Stomach (tissue), 9 donors: ENCODE data around the gene NCAM1. TPM values are rescaled to one million over a fixed set of nuclear protein-coding genes. Genes with fewer than 3 reads are reported as not detected.

Experiments
- DNase-seq, 2 donors: peaks; one replicate each; pipeline versions ENCODE4 v3.0.0 to v3.0.0-alpha.2; 2013 to 2019
- H3K27ac ChIP-seq, 5 donors: fragments of 200-600 bp in 4 of 5; sonication (generic) in 4 of 5; one replicate each; pipeline ENCODE4 v1.5.1; 2013 to 2019; ENCODE audit warnings: mild to moderate bottlenecking in 1 of 5, moderate library complexity in 1 of 5
- H3K27me3 ChIP-seq, 3 donors: fragments of 200-600 bp; sonication (generic); one replicate each; pipeline ENCODE4 v1.5.1; 2017 to 2019; ENCODE audit warnings: mixed run types in 1 of 3
- H3K36me3 ChIP-seq, 4 donors: fragments of 200-600 bp; sonication (generic); 1 replicate in 3 of 4; 2 replicates in 1 of 4; pipeline ENCODE4 v1.5.1; 2016 to 2019
- H3K4me1 ChIP-seq, 4 donors: fragments of 200-600 bp; sonication (generic); one replicate each; pipeline ENCODE4 v1.5.1; 2016 to 2019
- H3K4me3 ChIP-seq, 4 donors: fragments of 200-600 bp; sonication (generic) in 3 of 4; one replicate each; pipeline ENCODE4 v1.5.1; 2016 to 2019; ENCODE audit warnings: mild to moderate bottlenecking in 1 of 4
- H3K9me3 ChIP-seq, 4 donors: fragments of 200-600 bp; sonication (generic); one replicate each; pipeline ENCODE4 v1.5.1; 2016 to 2019
- CTCF ChIP-seq, 7 experiments: fragments of 450-650 bp in 4 of 7; fragments of 200-600 bp in 3 of 7; sonication (generic) in 3 of 7; IDR thresholded peaks; one replicate each; pipeline ENCODE4 v1.5.1; 2016 to 2019; ENCODE audit warnings: antibody characterized with exemption in 7 of 7, control low read depth in 2 of 7, mild to moderate bottlenecking in 1 of 7
- EP300 ChIP-seq: sonication (generic); formaldehyde crosslinking; IDR thresholded peaks from one replicate; pipeline ENCODE4 v1.6.1; 2017; ENCODE audit warnings: antibody characterized with exemption
- POLR2A ChIP-seq, 4 donors: fragments of 450-650 bp; IDR thresholded peaks; one replicate each; pipeline ENCODE4 v1.6.1; 2016; ENCODE audit warnings: antibody characterized with exemption in 4 of 4, control low read depth in 2 of 4, mild to moderate bottlenecking in 1 of 4, moderate library complexity in 1 of 4
- POLR2AphosphoS5 ChIP-seq, 3 donors: sonication (generic); formaldehyde crosslinking; IDR thresholded peaks; one replicate each; pipeline ENCODE4 v1.6.1; 2016; ENCODE audit warnings: antibody characterized with exemption in 3 of 3
- WGBS, 5 donors: extraction: QIAGEN DNeasy Blood & Tissue Kit in 3 of 5; methylation state at CpG; one replicate each; pipeline versions ENCODE4 v1.1.5 to v1.1.7; 2013 to 2018; 5-methylcytosine and 5-hydroxymethylcytosine counted together
- intact Hi-C: fragments of 100-400 bp; cut with DNase I; formaldehyde crosslinking; loops from one replicate; pipeline ENCODE4 v1.15.1; 2023; ENCODE audit warnings: low total_unique reads
- polyA plus RNA-seq, 3 donors: library from polyadenylated mRNA; stranded (reverse); fragments of 200-250 nt; gene quantifications; one replicate each; pipeline ENCODE4 v1.2.3, GENCODE V29; 2013
- total RNA-seq, 5 donors: library from RNA; depleted of rRNA; stranded (reverse); fragments of >200 nt; gene quantifications; one replicate each; pipeline versions ENCODE4 v1.1.0 to v1.2.3, GENCODE V29; 2014 to 2016
- donor health status: healthy with polysubstance abuse.
- donor health status: Bipolar disorder and iron deficiency.
- donor health status: healthy.

Gene NCAM1
- total and polyA plus RNA-seq, 8 donors = 5.7 to 84.8 (median 28.9) TPM

- peaks cover 0 to 4% (median 0%) of the 10 kb centered on the region in 4 donors for H3K4me1 ChIP-seq
- intact Hi-C loops = no loop called here
- no peak overlapping the region for H3K4me3 ChIP-seq
- DNase-seq = no peak
- WGBS, 5 donors = 76 to 79% (median 77%) methylated on average over 3 of the region's 3 CpGs
- no peaks in the 10 kb centered on the region for H3K27me3 ChIP-seq
- TF ChIP-seq CTCF (IDR thresholded peaks at IDR 0.05) (no peak), POLR2A (IDR thresholded peaks at IDR 0.05) (no peak), POLR2AphosphoS5 (IDR thresholded peaks at IDR 0.05) (no peak), EP300 (no peak)
- H3K36me3 ChIP-seq = no peaks in the 10 kb centered on the region
- H3K27ac ChIP-seq = no peak overlapping the region
- H3K9me3 ChIP-seq = no peaks in the 10 kb centered on the region
These were observed 65.6 kb downstream of the NCAM1 start for GRCh38 chr11:113026778-113027177.

- intact Hi-C loops = no loop called here
- Histone ChIP-seq H3K9me3 (no peaks in the 10 kb centered on the region), H3K27me3 (no peaks in the 10 kb centered on the region), H3K36me3 (no peaks in the 10 kb centered on the region), H3K4me1 (no peaks in the 10 kb centered on the region), H3K27ac (no peak overlapping the region), H3K4me3 (no peak overlapping the region)
- TF ChIP-seq POLR2A (IDR thresholded peaks at IDR 0.05) = no peak
- no peak for TF ChIP-seq POLR2AphosphoS5 (IDR thresholded peaks at IDR 0.05)
- no peak for TF ChIP-seq EP300
- no peak for TF ChIP-seq CTCF (IDR thresholded peaks at IDR 0.05)
- WGBS, 5 donors = 85 to 91% (median 89%) methylated on average over 5 of the region's 5 CpGs
- DNase-seq = no peak
These were observed 73.4 kb downstream of the NCAM1 start for GRCh38 chr11:113034576-113034975.

GRCh38 chr11:113035708-113036107, 74.5 kb downstream of the NCAM1 start:
- Histone ChIP-seq H3K4me3 (no peak overlapping the region), H3K36me3 (no peaks in the 10 kb centered on the region), H3K27ac (no peak overlapping the region), H3K4me1 (no peaks in the 10 kb centered on the region), H3K9me3 (no peaks in the 10 kb centered on the region), H3K27me3 (no peaks in the 10 kb centered on the region)
- TF ChIP-seq EP300 = no peak
- TF ChIP-seq POLR2A (IDR thresholded peaks at IDR 0.05) = no peak
- no peak for TF ChIP-seq CTCF (IDR thresholded peaks at IDR 0.05)
- no peak for TF ChIP-seq POLR2AphosphoS5 (IDR thresholded peaks at IDR 0.05)
- no peak for DNase-seq
- 73 to 91% (median 82%) methylated on average over 3 of the region's 3 CpGs for WGBS, 5 donors
- intact Hi-C loops = no loop called here

GRCh38 chr11:113043698-113044097, 82.5 kb downstream of the NCAM1 start:
- TF ChIP-seq POLR2AphosphoS5 (IDR thresholded peaks at IDR 0.05) (no peak), EP300 (no peak), CTCF (IDR thresholded peaks at IDR 0.05) (no peak), POLR2A (IDR thresholded peaks at IDR 0.05) (no peak)
- Histone ChIP-seq H3K27me3 (no peaks in the 10 kb centered on the region), H3K4me3 (no peak overlapping the region), H3K27ac (no peak overlapping the region), H3K36me3 (no peaks in the 10 kb centered on the region), H3K4me1 (no peaks in the 10 kb centered on the region), H3K9me3 (no peaks in the 10 kb centered on the region)
- 44 to 62% (median 56%) methylated on average over 5 of the region's 5 CpGs for WGBS, 5 donors
- DNase-seq = peak; percentile 8 to 31
- intact Hi-C loops = no loop called here
